GM23338 (cell line): ENCODE data around the gene RPH3AL. TPM values are rescaled to one million over a fixed set of nuclear protein-coding genes. Genes with fewer than 3 reads are reported as not detected.
"Not testable (repeated sequence)": the region's sequence is repeated elsewhere in the genome, so short reads cannot be mapped to it uniquely, and the experiment has no call there.

Experiments used
- ATAC-seq: fragments of 200-7000 bp; cut with Tn5 transposase; 3 replicates; pipeline ENCODE4 v1.9.1; 2020
- DNase-seq: peaks from one replicate; pipeline ENCODE4 v3.0.0-alpha.2; 2015; ENCODE audit warnings: low spot score
- H2AFZ ChIP-seq: fragments of 200-600 bp; sonication (generic); 2 replicates; pipeline ENCODE4 v1.8.0; 2016; ENCODE audit warnings: antibody characterized with exemption, mild to moderate bottlenecking, moderate library complexity
- H3F3A ChIP-seq: fragments of 200-600 bp; sonication (generic); replicated peaks from 2 replicates; pipeline ENCODE4 v1.8.0; 2017; ENCODE audit warnings: antibody characterized with exemption, mixed run types, low read depth
- H3K27ac ChIP-seq: fragments of 200-600 bp; sonication (generic); 2 replicates; pipeline ENCODE4 v1.6.1; 2016; ENCODE audit warnings: low read depth
- H3K27me3 ChIP-seq: fragments of 200-600 bp; sonication (generic); 2 replicates; pipeline ENCODE4 v1.8.0; 2016; ENCODE audit warnings: mild to moderate bottlenecking, mixed run types, moderate library complexity; ENCODE audit not compliant: insufficient read depth
- H3K36me3 ChIP-seq: fragments of 200-600 bp; sonication (generic); 2 replicates; pipeline ENCODE4 v1.8.0; 2016; ENCODE audit warnings: mild to moderate bottlenecking; ENCODE audit not compliant: insufficient read depth
- H3K4me1 ChIP-seq: fragments of 200-600 bp; sonication (generic); 2 replicates; pipeline ENCODE4 v1.8.0; 2016; ENCODE audit warnings: mild to moderate bottlenecking, moderate library complexity; ENCODE audit not compliant: insufficient read depth
- H3K4me2 ChIP-seq: fragments of 200-600 bp; sonication (generic); 2 replicates; pipeline ENCODE4 v1.7.1; 2017; ENCODE audit warnings: mixed run types
- H3K4me3 ChIP-seq: fragments of 200-600 bp; sonication (generic); 2 replicates; pipeline ENCODE4 v1.6.1; 2016; ENCODE audit warnings: mixed run types
- H3K79me2 ChIP-seq: fragments of 200-600 bp; sonication (generic); replicated peaks from 2 replicates; pipeline ENCODE4 v1.8.0; 2017; ENCODE audit warnings: mild to moderate bottlenecking; ENCODE audit not compliant: insufficient read depth
- H3K9me2 ChIP-seq: fragments of 200-600 bp; sonication (generic); 2 replicates; pipeline ENCODE4 v1.8.0; 2017; ENCODE audit not compliant: insufficient read depth
- H4K20me1 ChIP-seq: fragments of 200-600 bp; sonication (generic); replicated peaks from 2 replicates; pipeline ENCODE4 v1.8.0; 2017; ENCODE audit warnings: mild to moderate bottlenecking; ENCODE audit not compliant: insufficient read depth
- H3K27ac Mint-ChIP-seq: 2 replicates; pipeline ENCODE4 v1.8.0; 2020; ENCODE audit warnings: inconsistent platforms, mild to moderate bottlenecking, moderate library complexity, mixed read lengths
- H3K27me3 Mint-ChIP-seq: 3 replicates; pipeline ENCODE4 v1.8.0; 2022; ENCODE audit warnings: low read depth, mild to moderate bottlenecking, moderate library complexity, mixed read lengths, inconsistent platforms; ENCODE audit not compliant: insufficient read depth, poor library complexity
- H3K36me3 Mint-ChIP-seq: 3 replicates; pipeline ENCODE4 v1.8.0; 2021; ENCODE audit warnings: low read depth, mild to moderate bottlenecking, inconsistent platforms, moderate library complexity, mixed read lengths
- H3K4me1 Mint-ChIP-seq: 3 replicates; pipeline ENCODE4 v1.8.0; 2020; ENCODE audit warnings: mild to moderate bottlenecking, inconsistent platforms, mixed read lengths
- H3K4me3 Mint-ChIP-seq: 3 replicates; pipeline ENCODE4 v1.8.0; 2021; ENCODE audit warnings: moderate library complexity, mild to moderate bottlenecking, inconsistent platforms, mixed read lengths
- H3K9me3 Mint-ChIP-seq: 3 replicates; pipeline ENCODE4 v1.8.0; 2020; ENCODE audit warnings: moderate library complexity, mild to moderate bottlenecking, inconsistent platforms, mixed read lengths
- CREB1 ChIP-seq: fragments of 250-450 bp; sonication (Bioruptor Pico); IDR thresholded peaks from 2 replicates; pipeline ENCODE4 v1.5.0; 2020; ENCODE audit warnings: low read depth, mild to moderate bottlenecking, moderate library complexity
- EZH2 ChIP-seq: fragments of 200-600 bp; sonication (generic); IDR thresholded peaks from one replicate; pipeline ENCODE4 v1.8.0; 2017; ENCODE audit warnings: antibody characterized with exemption, mild to moderate bottlenecking, low read depth; ENCODE audit not compliant: unreplicated experiment
- EZH2phosphoT487 ChIP-seq: fragments of 200-600 bp; sonication (generic); IDR thresholded peaks from one replicate; pipeline ENCODE4 v1.8.1; 2018; ENCODE audit warnings: antibody characterized with exemption; ENCODE audit not compliant: unreplicated experiment
- JUNB ChIP-seq: IDR thresholded peaks from one replicate; pipeline ENCODE4 v1.6.1; 2016; ENCODE audit warnings: antibody characterized with exemption; ENCODE audit not compliant: unreplicated experiment
- POLR2AphosphoS5 ChIP-seq: IDR thresholded peaks from 2 replicates; pipeline ENCODE4 v1.6.1; 2016; ENCODE audit warnings: antibody characterized with exemption, low read depth
- ZNF114 ChIP-seq: fragments of 250-450 bp; sonication (Bioruptor Pico); IDR thresholded peaks from 2 replicates; pipeline ENCODE4 v1.5.0; 2020; ENCODE audit warnings: mild to moderate bottlenecking, moderate library complexity
- ZNF331 ChIP-seq: fragments of 250-450 bp; sonication (Bioruptor Pico); IDR thresholded peaks from 2 replicates; pipeline ENCODE4 v1.5.0; 2020; ENCODE audit warnings: low read depth, mild to moderate bottlenecking, moderate library complexity
- polyA plus RNA-seq: library from polyadenylated mRNA; unstranded; fragments of >200 nt; fragmentation: Nextera tagmentation; extraction: Ambion mirVana; gene quantifications from 2 replicates; pipeline ENCODE4 v1.2.1, GENCODE V29; 2016
- total RNA-seq: library from RNA; depleted of rRNA; stranded (reverse); fragments of >200 nt; shearing (Covaris generic); gene quantifications from 2 replicates; pipeline ENCODE4 v1.2.3, GENCODE V29; 2014
- TF ChIP-seq, protein P1 (sequence below): fragments of 250-450 bp; sonication (Bioruptor Pico); IDR thresholded peaks from 2 replicates; pipeline ENCODE4 v1.5.0; 2020; ENCODE audit warnings: mild to moderate bottlenecking, moderate library complexity
- TF ChIP-seq, protein P2 (sequence below): IDR thresholded peaks from one replicate; pipeline ENCODE4 v1.6.1; 2018; ENCODE audit warnings: antibody characterized with exemption; ENCODE audit not compliant: unreplicated experiment
- TF ChIP-seq, protein P3 (sequence below), 2 experiments: fragments of 200-600 bp in 1 of 2; sonication (generic) in 1 of 2; conservative IDR thresholded peaks; 2 replicates each; pipeline versions ENCODE4 v1.5.1 to v1.6.1; 2016 to 2017; ENCODE audit warnings: antibody characterized with exemption in 2 of 2, low read depth in 2 of 2, mild to moderate bottlenecking in 2 of 2, moderate library complexity in 1 of 2

The RPH3AL gene
- total and polyA plus RNA-seq, 2 experiments from 2014 or later: 2.7 to 6.3 TPM

- H3K27me3 Mint-ChIP-seq, H3K4me2 ChIP-seq, H3K36me3 Mint-ChIP-seq, H3K4me1 Mint-ChIP-seq, H3F3A ChIP-seq, H3K27ac ChIP-seq, H2AFZ ChIP-seq, H3K36me3 ChIP-seq, H3K4me3 Mint-ChIP-seq, H3K4me1 ChIP-seq, H3K27me3 ChIP-seq, H3K4me3 ChIP-seq, H3K79me2 ChIP-seq, H3K9me3 Mint-ChIP-seq, ATAC-seq, DNase-seq, H4K20me1 ChIP-seq, H3K9me2 ChIP-seq, H3K27ac Mint-ChIP-seq: not testable (repeated sequence)
Measured at GRCh38 chr17:168614-169013, 184.0 kb downstream of the RPH3AL start.

- H3K27ac ChIP-seq: no peak overlapping the region
- H3K27me3 Mint-ChIP-seq: no peaks in the 10 kb centered on the region
- H3F3A ChIP-seq: no peaks in the 10 kb centered on the region
- ATAC-seq (no peak), DNase-seq (no peak)
- H3K4me1 Mint-ChIP-seq: no peaks in the 10 kb centered on the region; the same call in 2 of the 3 replicates
- H3K36me3 Mint-ChIP-seq: no peaks in the 10 kb centered on the region
- H3K27ac Mint-ChIP-seq: no peak overlapping the region
- no peak overlapping the region for H3K4me2 ChIP-seq
- H3K4me1 ChIP-seq: no peaks in the 10 kb centered on the region
- no peaks in the 10 kb centered on the region for H3K27me3 ChIP-seq
- no peaks in the 10 kb centered on the region for H3K9me3 Mint-ChIP-seq
- no peak overlapping the region for H3K4me3 Mint-ChIP-seq
- H3K4me3 ChIP-seq: no peak overlapping the region
- H3K9me2 ChIP-seq: no peaks in the 10 kb centered on the region
- H4K20me1 ChIP-seq: no peaks in the 10 kb centered on the region
- no peaks in the 10 kb centered on the region for H3K36me3 ChIP-seq
- H2AFZ ChIP-seq: no peak overlapping the region
- no peaks in the 10 kb centered on the region for H3K79me2 ChIP-seq
- no peak for TF ChIP-seq ZNF114
- TF ChIP-seq EZH2phosphoT487: no peak
- TF ChIP-seq, protein P1, sequence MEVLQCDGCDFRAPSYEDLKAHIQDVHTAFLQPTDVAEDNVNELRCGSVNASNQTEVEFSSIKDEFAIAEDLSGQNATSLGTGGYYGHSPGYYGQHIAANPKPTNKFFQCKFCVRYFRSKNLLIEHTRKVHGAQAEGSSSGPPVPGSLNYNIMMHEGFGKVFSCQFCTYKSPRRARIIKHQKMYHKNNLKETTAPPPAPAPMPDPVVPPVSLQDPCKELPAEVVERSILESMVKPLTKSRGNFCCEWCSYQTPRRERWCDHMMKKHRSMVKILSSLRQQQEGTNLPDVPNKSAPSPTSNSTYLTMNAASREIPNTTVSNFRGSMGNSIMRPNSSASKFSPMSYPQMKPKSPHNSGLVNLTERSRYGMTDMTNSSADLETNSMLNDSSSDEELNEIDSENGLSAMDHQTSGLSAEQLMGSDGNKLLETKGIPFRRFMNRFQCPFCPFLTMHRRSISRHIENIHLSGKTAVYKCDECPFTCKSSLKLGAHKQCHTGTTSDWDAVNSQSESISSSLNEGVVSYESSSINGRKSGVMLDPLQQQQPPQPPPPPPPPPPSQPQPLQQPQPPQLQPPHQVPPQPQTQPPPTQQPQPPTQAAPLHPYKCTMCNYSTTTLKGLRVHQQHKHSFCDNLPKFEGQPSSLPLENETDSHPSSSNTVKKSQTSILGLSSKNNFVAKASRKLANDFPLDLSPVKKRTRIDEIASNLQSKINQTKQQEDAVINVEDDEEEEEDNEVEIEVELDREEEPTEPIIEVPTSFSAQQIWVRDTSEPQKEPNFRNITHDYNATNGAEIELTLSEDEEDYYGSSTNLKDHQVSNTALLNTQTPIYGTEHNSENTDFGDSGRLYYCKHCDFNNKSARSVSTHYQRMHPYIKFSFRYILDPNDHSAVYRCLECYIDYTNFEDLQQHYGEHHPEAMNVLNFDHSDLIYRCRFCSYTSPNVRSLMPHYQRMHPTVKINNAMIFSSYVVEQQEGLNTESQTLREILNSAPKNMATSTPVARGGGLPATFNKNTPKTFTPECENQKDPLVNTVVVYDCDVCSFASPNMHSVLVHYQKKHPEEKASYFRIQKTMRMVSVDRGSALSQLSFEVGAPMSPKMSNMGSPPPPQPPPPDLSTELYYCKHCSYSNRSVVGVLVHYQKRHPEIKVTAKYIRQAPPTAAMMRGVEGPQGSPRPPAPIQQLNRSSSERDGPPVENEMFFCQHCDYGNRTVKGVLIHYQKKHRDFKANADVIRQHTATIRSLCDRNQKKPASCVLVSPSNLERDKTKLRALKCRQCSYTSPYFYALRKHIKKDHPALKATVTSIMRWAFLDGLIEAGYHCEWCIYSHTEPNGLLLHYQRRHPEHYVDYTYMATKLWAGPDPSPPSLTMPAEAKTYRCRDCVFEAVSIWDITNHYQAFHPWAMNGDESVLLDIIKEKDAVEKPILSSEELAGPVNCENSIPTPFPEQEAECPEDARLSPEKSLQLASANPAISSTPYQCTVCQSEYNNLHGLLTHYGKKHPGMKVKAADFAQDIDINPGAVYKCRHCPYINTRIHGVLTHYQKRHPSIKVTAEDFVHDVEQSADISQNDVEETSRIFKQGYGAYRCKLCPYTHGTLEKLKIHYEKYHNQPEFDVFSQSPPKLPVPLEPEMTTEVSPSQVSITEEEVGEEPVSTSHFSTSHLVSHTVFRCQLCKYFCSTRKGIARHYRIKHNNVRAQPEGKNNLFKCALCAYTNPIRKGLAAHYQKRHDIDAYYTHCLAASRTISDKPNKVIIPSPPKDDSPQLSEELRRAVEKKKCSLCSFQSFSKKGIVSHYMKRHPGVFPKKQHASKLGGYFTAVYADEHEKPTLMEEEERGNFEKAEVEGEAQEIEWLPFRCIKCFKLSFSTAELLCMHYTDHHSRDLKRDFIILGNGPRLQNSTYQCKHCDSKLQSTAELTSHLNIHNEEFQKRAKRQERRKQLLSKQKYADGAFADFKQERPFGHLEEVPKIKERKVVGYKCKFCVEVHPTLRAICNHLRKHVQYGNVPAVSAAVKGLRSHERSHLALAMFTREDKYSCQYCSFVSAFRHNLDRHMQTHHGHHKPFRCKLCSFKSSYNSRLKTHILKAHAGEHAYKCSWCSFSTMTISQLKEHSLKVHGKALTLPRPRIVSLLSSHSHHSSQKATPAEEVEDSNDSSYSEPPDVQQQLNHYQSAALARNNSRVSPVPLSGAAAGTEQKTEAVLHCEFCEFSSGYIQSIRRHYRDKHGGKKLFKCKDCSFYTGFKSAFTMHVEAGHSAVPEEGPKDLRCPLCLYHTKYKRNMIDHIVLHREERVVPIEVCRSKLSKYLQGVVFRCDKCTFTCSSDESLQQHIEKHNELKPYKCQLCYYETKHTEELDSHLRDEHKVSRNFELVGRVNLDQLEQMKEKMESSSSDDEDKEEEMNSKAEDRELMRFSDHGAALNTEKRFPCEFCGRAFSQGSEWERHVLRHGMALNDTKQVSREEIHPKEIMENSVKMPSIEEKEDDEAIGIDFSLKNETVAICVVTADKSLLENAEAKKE: no peak
- no peak for TF ChIP-seq EZH2
- TF ChIP-seq CREB1 (CRISPR knock-in tag): no peak
- no peak for TF ChIP-seq ZNF331 (CRISPR knock-in tag)
- no peak for TF ChIP-seq JUNB
- TF ChIP-seq POLR2AphosphoS5: no peak
- TF ChIP-seq, protein P2, sequence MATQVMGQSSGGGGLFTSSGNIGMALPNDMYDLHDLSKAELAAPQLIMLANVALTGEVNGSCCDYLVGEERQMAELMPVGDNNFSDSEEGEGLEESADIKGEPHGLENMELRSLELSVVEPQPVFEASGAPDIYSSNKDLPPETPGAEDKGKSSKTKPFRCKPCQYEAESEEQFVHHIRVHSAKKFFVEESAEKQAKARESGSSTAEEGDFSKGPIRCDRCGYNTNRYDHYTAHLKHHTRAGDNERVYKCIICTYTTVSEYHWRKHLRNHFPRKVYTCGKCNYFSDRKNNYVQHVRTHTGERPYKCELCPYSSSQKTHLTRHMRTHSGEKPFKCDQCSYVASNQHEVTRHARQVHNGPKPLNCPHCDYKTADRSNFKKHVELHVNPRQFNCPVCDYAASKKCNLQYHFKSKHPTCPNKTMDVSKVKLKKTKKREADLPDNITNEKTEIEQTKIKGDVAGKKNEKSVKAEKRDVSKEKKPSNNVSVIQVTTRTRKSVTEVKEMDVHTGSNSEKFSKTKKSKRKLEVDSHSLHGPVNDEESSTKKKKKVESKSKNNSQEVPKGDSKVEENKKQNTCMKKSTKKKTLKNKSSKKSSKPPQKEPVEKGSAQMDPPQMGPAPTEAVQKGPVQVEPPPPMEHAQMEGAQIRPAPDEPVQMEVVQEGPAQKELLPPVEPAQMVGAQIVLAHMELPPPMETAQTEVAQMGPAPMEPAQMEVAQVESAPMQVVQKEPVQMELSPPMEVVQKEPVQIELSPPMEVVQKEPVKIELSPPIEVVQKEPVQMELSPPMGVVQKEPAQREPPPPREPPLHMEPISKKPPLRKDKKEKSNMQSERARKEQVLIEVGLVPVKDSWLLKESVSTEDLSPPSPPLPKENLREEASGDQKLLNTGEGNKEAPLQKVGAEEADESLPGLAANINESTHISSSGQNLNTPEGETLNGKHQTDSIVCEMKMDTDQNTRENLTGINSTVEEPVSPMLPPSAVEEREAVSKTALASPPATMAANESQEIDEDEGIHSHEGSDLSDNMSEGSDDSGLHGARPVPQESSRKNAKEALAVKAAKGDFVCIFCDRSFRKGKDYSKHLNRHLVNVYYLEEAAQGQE: no peak
- TF ChIP-seq, protein P3, sequence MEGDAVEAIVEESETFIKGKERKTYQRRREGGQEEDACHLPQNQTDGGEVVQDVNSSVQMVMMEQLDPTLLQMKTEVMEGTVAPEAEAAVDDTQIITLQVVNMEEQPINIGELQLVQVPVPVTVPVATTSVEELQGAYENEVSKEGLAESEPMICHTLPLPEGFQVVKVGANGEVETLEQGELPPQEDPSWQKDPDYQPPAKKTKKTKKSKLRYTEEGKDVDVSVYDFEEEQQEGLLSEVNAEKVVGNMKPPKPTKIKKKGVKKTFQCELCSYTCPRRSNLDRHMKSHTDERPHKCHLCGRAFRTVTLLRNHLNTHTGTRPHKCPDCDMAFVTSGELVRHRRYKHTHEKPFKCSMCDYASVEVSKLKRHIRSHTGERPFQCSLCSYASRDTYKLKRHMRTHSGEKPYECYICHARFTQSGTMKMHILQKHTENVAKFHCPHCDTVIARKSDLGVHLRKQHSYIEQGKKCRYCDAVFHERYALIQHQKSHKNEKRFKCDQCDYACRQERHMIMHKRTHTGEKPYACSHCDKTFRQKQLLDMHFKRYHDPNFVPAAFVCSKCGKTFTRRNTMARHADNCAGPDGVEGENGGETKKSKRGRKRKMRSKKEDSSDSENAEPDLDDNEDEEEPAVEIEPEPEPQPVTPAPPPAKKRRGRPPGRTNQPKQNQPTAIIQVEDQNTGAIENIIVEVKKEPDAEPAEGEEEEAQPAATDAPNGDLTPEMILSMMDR (conservative IDR thresholded peaks at IDR 0.05; ENCODE audit: low read depth in 2 of 2): no peak
Measured at GRCh38 chr17:165939-166338, 186.7 kb downstream of the RPH3AL start.
